ENCODE measurements around the gene NLRC5. TPM values are rescaled to one million over a fixed set of nuclear protein-coding genes. Genes with fewer than 3 reads are reported as not detected.

NLRC5 gene
- total RNA-seq, 3 donors from 2014 or later (not counting 1 experiment from before 2014, with no cell fraction given) = 320 to 563 (median 535) TPM

DNA sequence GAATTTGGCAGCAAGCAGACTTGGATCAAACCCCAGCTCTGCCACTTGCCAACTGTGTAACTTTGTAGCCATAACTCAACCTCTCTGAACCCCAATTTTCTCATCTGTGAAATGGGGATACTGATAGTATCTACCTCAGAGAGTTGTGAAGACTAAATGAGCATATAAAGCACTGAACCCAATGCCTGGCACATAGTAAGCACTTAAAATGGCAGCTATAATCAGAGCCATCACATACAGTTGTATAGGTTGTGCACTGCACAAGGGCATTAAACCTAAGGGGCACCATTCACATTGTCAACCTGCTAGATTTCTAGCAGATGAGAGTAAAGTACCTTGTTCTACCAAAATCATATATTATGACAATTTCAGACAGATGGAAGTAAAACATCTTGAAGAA, 92.4 kb downstream of the NLRC5 start:
- H3K9me3 Mint-ChIP-seq = no peaks in the 10 kb centered on the region
- H3K4me3 Mint-ChIP-seq = no peak overlapping the region
- H3K27me3 Mint-ChIP-seq (ENCODE audit: low read depth in 2 of 2) = no peaks in the 10 kb centered on the region
- DNase-seq (no peak), ATAC-seq (no peak)
- no peaks in the 10 kb centered on the region for H3K36me3 Mint-ChIP-seq
- H3K4me1 ChIP-seq (ENCODE audit: control insufficient read depth, insufficient read depth, low read length) = peaks cover 9% of the 10 kb centered on the region
- H3K4me3 ChIP-seq (ENCODE audit: low read length) = no peak overlapping the region
- no peaks in the 10 kb centered on the region for H3K27me3 ChIP-seq (ENCODE audit: control insufficient read depth, insufficient read depth, low read length)
- H3K36me3 ChIP-seq (ENCODE audit: control insufficient read depth, insufficient read depth, low read length) = peaks cover 60% of the 10 kb centered on the region
- intact Hi-C loops (cut with micrococcal nuclease) = loop anchor here (5.0 kb wide), 1 partner anchor 106 kb away; the partner anchor contains the start of genes PSME3IP1 and RSPRY1
- TF ChIP-seq, protein P1, sequence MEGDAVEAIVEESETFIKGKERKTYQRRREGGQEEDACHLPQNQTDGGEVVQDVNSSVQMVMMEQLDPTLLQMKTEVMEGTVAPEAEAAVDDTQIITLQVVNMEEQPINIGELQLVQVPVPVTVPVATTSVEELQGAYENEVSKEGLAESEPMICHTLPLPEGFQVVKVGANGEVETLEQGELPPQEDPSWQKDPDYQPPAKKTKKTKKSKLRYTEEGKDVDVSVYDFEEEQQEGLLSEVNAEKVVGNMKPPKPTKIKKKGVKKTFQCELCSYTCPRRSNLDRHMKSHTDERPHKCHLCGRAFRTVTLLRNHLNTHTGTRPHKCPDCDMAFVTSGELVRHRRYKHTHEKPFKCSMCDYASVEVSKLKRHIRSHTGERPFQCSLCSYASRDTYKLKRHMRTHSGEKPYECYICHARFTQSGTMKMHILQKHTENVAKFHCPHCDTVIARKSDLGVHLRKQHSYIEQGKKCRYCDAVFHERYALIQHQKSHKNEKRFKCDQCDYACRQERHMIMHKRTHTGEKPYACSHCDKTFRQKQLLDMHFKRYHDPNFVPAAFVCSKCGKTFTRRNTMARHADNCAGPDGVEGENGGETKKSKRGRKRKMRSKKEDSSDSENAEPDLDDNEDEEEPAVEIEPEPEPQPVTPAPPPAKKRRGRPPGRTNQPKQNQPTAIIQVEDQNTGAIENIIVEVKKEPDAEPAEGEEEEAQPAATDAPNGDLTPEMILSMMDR (IDR thresholded peaks at IDR 0.05) = no peak
- H3K27ac Mint-ChIP-seq = peak overlapping the region in 1 of 2 donors; percentile 34
- H3K27ac ChIP-seq (ENCODE audit: low read length) = no peak overlapping the region
- H3K9me3 ChIP-seq (ENCODE audit: control insufficient read depth, insufficient read depth, low read length) = no peaks in the 10 kb centered on the region
- peaks cover 7 to 8% of the 10 kb centered on the region in 2 donors for H3K4me1 Mint-ChIP-seq

DNA sequence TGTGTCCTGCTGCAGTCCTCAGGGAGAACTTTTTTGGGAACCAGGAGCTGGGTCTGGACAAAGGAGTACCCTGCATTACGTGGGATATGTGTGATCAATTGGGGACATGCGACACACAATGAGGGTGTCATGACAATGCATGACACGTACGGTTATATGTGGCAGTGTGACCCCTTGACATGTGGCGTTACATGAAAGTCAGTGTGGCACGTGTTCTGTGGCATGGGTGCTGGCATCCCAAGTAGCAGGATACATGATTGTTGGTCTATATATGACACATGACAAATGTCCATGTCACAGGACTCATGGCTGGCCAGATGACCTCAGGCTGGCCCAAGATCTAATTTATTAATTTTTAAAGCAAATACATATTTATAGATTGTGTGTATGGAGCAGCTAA, 93.3 kb downstream of the NLRC5 start:
- no peaks in the 10 kb centered on the region for H3K36me3 Mint-ChIP-seq
- no peak for ATAC-seq

DNA sequence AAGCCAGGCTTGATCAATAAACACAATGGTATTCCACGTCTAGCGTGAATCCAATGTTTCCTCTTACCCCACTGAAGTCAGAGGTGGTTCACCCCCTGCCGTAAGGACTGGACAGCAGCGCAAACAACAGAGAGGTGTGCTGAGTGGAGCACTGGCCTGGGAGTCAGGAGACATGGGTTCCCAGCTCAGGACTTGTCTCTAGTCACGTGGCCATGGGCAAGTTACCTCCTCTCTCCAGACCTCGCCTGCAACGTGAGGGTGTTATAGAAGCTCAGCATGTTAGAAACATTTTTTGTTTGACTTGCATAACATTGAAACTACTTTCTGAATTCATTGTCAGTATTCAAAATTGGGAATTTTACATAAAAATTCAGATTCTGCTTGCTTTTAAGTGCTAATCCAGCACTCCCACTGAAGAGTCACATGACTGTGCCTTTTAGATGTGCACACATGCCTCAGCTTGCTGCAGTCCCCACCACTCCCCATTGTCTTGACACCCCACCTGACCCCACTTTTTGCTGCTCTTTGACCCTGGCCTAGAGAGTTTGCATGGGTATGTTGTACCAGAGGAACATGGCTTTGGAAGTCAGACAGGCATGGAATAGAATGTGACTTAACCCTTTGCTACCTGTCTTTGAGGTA, 94.2 kb downstream of the NLRC5 start:
- H3K4me1 Mint-ChIP-seq = peaks cover 7 to 8% of the 10 kb centered on the region in 2 donors
- no peaks in the 10 kb centered on the region for H3K9me3 Mint-ChIP-seq
- TF ChIP-seq, protein P1 (IDR thresholded peaks at IDR 0.05) = no peak
- no peak overlapping the region for H3K4me3 Mint-ChIP-seq
- DNase-seq (peak in 1 of 2 donors; percentile 25), ATAC-seq (peak in 1 of 3 donors; percentile 7)
- no peaks in the 10 kb centered on the region for H3K27me3 Mint-ChIP-seq (ENCODE audit: low read depth in 2 of 2)
- Histone ChIP-seq H3K27me3 (ENCODE audit: control insufficient read depth, insufficient read depth, low read length) (no peaks in the 10 kb centered on the region), H3K4me3 (ENCODE audit: low read length) (no peak overlapping the region), H3K36me3 (ENCODE audit: control insufficient read depth, insufficient read depth, low read length) (peaks cover 43% of the 10 kb centered on the region), H3K9me3 (ENCODE audit: control insufficient read depth, insufficient read depth, low read length) (no peaks in the 10 kb centered on the region), H3K4me1 (ENCODE audit: control insufficient read depth, insufficient read depth, low read length) (peaks cover 9% of the 10 kb centered on the region), H3K27ac (ENCODE audit: low read length) (peak overlapping the region; percentile 16)
- peak overlapping the region; percentile 69 to 80 for H3K27ac Mint-ChIP-seq
- 86% methylated on average over 7 of the region's 7 CpGs for WGBS (ENCODE audit: insufficient coverage)
- no peaks in the 10 kb centered on the region for H3K36me3 Mint-ChIP-seq
- intact Hi-C loops (cut with micrococcal nuclease) = loop anchor here (2.0 to 5.0 kb wide), 2 partner anchors 85 to 104 kb away; partner anchors contain the start of genes PSME3IP1 and RSPRY1

More for the DNA sequence above, 93.3 kb downstream of the NLRC5 start:
- Histone ChIP-seq H3K9me3 (ENCODE audit: control insufficient read depth, insufficient read depth, low read length) (no peaks in the 10 kb centered on the region), H3K27me3 (ENCODE audit: control insufficient read depth, insufficient read depth, low read length) (no peaks in the 10 kb centered on the region), H3K27ac (ENCODE audit: low read length) (no peak overlapping the region), H3K4me3 (ENCODE audit: low read length) (no peak overlapping the region), H3K4me1 (ENCODE audit: control insufficient read depth, insufficient read depth, low read length) (peaks cover 9% of the 10 kb centered on the region), H3K36me3 (ENCODE audit: control insufficient read depth, insufficient read depth, low read length) (peaks cover 50% of the 10 kb centered on the region)
- H3K4me1 Mint-ChIP-seq = peaks cover 7 to 8% of the 10 kb centered on the region in 2 donors
- no peak overlapping the region for H3K27ac Mint-ChIP-seq
- TF ChIP-seq, protein P1 (IDR thresholded peaks at IDR 0.05) = no peak
- DNase-seq = no peak
- no peaks in the 10 kb centered on the region for H3K27me3 Mint-ChIP-seq (ENCODE audit: low read depth in 2 of 2)
- WGBS (ENCODE audit: insufficient coverage) = 85% methylated on average over 6 of the region's 6 CpGs
- intact Hi-C loops (cut with micrococcal nuclease) = loop anchor here (5.0 kb wide), 1 partner anchor 105 kb away; the partner anchor contains the start of genes PSME3IP1 and RSPRY1
- no peaks in the 10 kb centered on the region for H3K9me3 Mint-ChIP-seq
- no peak overlapping the region for H3K4me3 Mint-ChIP-seq

All from natural killer cell (primary cell).